ENCODE data around the gene ADGRF5.

ADGRF5 gene

GRCh38 chr6:46819561-46819960 is 102.2 kb downstream of the ADGRF5 start:
- DNase-seq = no peak

DNA sequence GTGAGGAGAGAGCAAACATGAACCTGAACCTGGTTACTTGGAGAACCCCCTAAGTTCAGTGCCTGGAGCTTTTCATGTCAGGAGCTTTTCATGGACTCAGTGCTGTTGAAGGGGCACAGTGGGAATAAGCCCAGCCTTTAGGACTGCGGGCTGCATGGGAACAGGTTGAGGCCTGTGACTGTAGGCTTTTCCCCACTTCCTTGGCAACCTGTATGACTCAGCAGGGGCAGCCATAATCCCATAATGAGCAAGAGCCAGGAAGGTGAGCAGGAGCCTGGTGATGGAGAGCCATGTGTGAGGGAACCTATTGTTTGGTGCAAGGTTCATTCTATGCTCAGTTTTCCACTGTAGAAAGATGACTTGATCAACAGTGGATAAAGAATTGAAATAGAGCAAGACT is 105.1 kb downstream of the ADGRF5 start:
- DNase-seq = no peak

DNA sequence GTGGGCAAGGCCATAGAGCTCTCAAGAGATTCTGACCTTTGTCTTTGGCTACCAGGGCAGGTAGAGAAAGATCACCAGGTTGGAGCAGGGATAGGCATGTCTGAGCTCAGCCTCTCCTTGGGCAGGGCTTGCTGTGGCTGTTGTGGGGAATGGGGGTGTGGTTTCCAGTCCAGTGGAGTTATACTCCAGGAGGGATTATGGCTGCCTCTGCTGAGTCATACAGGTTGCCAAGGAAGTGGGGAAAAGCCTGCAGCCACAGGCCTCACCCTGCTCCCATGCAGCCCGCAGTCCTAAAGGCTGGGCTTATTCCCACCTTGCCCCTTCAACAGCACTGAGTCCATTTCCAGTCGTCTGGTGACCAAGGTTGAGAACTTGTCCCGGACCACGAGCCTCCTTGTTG is 106.6 kb downstream of the ADGRF5 start:
- DNase-seq = no peak

- no peak for DNase-seq
These were observed 112.9 kb downstream of the ADGRF5 start for GRCh38 chr6:46808806-46809205.

All from stimulated activated CD4-positive, alpha-beta T cell treated with anti-CD3 and anti-CD28 coated beads, Interleukin-4, amount 100 ng/mL, for 4 hours (primary cell).